WTC11 (cell line): Measurements from ENCODE around the gene CALML3.

Experiments used
- ELF4 ChIP-seq: sonication (generic); formaldehyde crosslinking; IDR thresholded peaks from 2 replicates; pipeline ENCODE4 v1.8.1; 2022; ENCODE audit warnings: low read depth, mild to moderate bottlenecking, moderate library complexity, missing genetic modification reagents
- FOXK1 ChIP-seq: sonication (generic); formaldehyde crosslinking; IDR thresholded peaks from 2 replicates; pipeline ENCODE4 v1.8.0; 2022; ENCODE audit warnings: mild to moderate bottlenecking, moderate library complexity, missing genetic modification reagents
- TCF7 ChIP-seq: sonication (generic); formaldehyde crosslinking; IDR thresholded peaks from 2 replicates; pipeline ENCODE4 v1.8.0; 2022; ENCODE audit warnings: mild to moderate bottlenecking, low read depth, missing genetic modification reagents, moderate library complexity
- TF ChIP-seq, protein P1 (sequence below): sonication (generic); formaldehyde crosslinking; IDR thresholded peaks from 2 replicates; pipeline ENCODE4 v1.8.0; 2022; ENCODE audit warnings: mild to moderate bottlenecking, missing genetic modification reagents
- TF ChIP-seq, protein P2 (sequence below): sonication (generic); formaldehyde crosslinking; IDR thresholded peaks from 2 replicates; pipeline ENCODE4 v1.8.1; 2023; ENCODE audit warnings: mild to moderate bottlenecking, missing genetic modification reagents
- TF ChIP-seq, protein P3 (sequence below): fragments of 200-600 bp; IDR thresholded peaks from 2 replicates; pipeline ENCODE4 v1.8.0; 2022; ENCODE audit warnings: antibody characterized with exemption
- TF ChIP-seq, protein P4 (sequence below): sonication (generic); formaldehyde crosslinking; IDR thresholded peaks from 2 replicates; pipeline ENCODE4 v1.8.0; 2022; ENCODE audit warnings: mild to moderate bottlenecking, missing genetic modification reagents

DNA sequence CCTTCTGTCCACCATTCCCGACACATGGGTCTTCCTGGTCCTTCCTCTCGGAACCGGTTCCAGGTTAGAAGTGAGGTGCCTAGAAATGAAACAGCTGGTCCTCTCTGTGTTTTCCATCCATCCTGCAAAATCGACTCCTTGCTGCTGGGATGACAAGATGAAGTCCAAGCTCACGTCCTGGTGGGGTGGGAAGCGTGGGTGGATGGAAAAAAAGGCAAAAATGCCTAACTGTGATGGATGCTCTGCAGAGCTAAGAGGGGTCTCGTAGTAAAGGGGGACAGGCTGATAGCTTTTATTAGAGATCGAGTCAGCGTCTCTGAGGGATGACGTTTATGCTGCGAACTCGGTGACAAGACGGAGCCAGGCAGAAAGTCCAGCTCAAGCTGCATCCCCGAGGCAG, 39.5 kb upstream of the CALML3 start:
- TF ChIP-seq, protein P1, sequence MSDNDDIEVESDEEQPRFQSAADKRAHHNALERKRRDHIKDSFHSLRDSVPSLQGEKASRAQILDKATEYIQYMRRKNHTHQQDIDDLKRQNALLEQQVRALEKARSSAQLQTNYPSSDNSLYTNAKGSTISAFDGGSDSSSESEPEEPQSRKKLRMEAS (CRISPR knock-in tag) = no peak
- TF ChIP-seq, protein P2, sequence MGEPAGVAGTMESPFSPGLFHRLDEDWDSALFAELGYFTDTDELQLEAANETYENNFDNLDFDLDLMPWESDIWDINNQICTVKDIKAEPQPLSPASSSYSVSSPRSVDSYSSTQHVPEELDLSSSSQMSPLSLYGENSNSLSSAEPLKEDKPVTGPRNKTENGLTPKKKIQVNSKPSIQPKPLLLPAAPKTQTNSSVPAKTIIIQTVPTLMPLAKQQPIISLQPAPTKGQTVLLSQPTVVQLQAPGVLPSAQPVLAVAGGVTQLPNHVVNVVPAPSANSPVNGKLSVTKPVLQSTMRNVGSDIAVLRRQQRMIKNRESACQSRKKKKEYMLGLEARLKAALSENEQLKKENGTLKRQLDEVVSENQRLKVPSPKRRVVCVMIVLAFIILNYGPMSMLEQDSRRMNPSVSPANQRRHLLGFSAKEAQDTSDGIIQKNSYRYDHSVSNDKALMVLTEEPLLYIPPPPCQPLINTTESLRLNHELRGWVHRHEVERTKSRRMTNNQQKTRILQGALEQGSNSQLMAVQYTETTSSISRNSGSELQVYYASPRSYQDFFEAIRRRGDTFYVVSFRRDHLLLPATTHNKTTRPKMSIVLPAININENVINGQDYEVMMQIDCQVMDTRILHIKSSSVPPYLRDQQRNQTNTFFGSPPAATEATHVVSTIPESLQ = no peak
- TF ChIP-seq FOXK1 (no peak), ELF4 (no peak), TCF7 (CRISPR knock-in tag) (no peak)
- TF ChIP-seq, protein P3, sequence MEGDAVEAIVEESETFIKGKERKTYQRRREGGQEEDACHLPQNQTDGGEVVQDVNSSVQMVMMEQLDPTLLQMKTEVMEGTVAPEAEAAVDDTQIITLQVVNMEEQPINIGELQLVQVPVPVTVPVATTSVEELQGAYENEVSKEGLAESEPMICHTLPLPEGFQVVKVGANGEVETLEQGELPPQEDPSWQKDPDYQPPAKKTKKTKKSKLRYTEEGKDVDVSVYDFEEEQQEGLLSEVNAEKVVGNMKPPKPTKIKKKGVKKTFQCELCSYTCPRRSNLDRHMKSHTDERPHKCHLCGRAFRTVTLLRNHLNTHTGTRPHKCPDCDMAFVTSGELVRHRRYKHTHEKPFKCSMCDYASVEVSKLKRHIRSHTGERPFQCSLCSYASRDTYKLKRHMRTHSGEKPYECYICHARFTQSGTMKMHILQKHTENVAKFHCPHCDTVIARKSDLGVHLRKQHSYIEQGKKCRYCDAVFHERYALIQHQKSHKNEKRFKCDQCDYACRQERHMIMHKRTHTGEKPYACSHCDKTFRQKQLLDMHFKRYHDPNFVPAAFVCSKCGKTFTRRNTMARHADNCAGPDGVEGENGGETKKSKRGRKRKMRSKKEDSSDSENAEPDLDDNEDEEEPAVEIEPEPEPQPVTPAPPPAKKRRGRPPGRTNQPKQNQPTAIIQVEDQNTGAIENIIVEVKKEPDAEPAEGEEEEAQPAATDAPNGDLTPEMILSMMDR = no peak
- TF ChIP-seq, protein P4, sequence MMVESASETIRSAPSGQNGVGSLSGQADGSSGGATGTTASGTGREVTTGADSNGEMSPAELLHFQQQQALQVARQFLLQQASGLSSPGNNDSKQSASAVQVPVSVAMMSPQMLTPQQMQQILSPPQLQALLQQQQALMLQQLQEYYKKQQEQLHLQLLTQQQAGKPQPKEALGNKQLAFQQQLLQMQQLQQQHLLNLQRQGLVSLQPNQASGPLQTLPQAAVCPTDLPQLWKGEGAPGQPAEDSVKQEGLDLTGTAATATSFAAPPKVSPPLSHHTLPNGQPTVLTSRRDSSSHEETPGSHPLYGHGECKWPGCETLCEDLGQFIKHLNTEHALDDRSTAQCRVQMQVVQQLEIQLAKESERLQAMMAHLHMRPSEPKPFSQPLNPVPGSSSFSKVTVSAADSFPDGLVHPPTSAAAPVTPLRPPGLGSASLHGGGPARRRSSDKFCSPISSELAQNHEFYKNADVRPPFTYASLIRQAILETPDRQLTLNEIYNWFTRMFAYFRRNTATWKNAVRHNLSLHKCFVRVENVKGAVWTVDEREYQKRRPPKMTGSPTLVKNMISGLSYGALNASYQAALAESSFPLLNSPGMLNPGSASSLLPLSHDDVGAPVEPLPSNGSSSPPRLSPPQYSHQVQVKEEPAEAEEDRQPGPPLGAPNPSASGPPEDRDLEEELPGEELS = no peak
